ENCODE measurements around the gene DDX1.

DNA sequence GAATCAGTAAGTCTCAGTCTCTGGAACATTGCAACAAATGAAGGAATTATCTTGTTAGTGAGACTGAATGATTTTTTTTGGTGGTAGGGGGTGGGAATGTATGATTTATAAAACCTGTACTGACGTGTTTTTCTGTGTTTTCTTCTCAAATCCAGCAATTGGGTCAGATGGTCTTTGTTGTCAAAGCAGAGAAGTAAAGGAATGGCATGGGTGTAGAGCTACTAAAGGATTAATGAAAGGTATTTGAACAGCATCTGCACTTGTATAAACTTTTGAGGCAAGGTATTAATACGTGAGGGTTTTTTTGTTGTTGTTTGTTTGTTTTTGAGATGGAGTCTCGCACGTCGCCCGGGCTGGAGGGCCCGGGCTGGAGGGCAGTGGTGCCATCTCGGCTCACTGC, 10.7 kb downstream of the DDX1 start:
- TF ChIP-seq, protein P1, sequence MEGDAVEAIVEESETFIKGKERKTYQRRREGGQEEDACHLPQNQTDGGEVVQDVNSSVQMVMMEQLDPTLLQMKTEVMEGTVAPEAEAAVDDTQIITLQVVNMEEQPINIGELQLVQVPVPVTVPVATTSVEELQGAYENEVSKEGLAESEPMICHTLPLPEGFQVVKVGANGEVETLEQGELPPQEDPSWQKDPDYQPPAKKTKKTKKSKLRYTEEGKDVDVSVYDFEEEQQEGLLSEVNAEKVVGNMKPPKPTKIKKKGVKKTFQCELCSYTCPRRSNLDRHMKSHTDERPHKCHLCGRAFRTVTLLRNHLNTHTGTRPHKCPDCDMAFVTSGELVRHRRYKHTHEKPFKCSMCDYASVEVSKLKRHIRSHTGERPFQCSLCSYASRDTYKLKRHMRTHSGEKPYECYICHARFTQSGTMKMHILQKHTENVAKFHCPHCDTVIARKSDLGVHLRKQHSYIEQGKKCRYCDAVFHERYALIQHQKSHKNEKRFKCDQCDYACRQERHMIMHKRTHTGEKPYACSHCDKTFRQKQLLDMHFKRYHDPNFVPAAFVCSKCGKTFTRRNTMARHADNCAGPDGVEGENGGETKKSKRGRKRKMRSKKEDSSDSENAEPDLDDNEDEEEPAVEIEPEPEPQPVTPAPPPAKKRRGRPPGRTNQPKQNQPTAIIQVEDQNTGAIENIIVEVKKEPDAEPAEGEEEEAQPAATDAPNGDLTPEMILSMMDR (conservative IDR thresholded peaks at IDR 0.05 in 1 of 2, IDR thresholded peaks at IDR 0.05 in 1 of 2; ENCODE audit: low read depth in 1 of 2, low read length in 2 of 2), result no peak
- TF ChIP-seq EZH2 (IDR thresholded peaks at IDR 0.05; ENCODE audit: low read length, missing control alignments), result no peak
